Measurements from ENCODE around the gene PDE11A.
"Not testable (repeated sequence)": the region's sequence is repeated elsewhere in the genome, so short reads cannot be mapped to it uniquely, and the experiment has no call there.

PDE11A gene

GRCh38 chr2:178074123-178075005 is 1.8 kb upstream of the PDE11A start:
- DNase-seq = no peak

GRCh38 chr2:178072000-178072382 is 586 bp downstream of the PDE11A start:
- DNase-seq = no peak

- no peak for DNase-seq
Measured at GRCh38 chr2:178070824-178071223, 1.8 kb downstream of the PDE11A start.

GRCh38 chr2:178069551-178069950 is 3.0 kb downstream of the PDE11A start:
- no peak for DNase-seq

- no peak for DNase-seq
Measured at GRCh38 chr2:178068823-178069454, 3.6 kb downstream of the PDE11A start.

- no peak for DNase-seq
Measured at GRCh38 chr2:178066890-178067669, 5.5 kb downstream of the PDE11A start.

GRCh38 chr2:178066324-178066723 is 6.3 kb downstream of the PDE11A start:
- no peak for DNase-seq

- DNase-seq = no peak
Measured at GRCh38 chr2:178059681-178060080, 12.9 kb downstream of the PDE11A start.

- DNase-seq = no peak
Measured at GRCh38 chr2:178059111-178059510, 13.5 kb downstream of the PDE11A start.

GRCh38 chr2:178057179-178057680 is 15.3 kb downstream of the PDE11A start:
- no peak for DNase-seq

- no peak for DNase-seq
Measured at GRCh38 chr2:178056345-178056744, 16.2 kb downstream of the PDE11A start.

GRCh38 chr2:178051257-178051656 is 21.3 kb downstream of the PDE11A start:
- DNase-seq = not testable (repeated sequence)

GRCh38 chr2:178047391-178047790 is 25.2 kb downstream of the PDE11A start:
- DNase-seq = no peak

- no peak for DNase-seq
Measured at GRCh38 chr2:178044836-178045235, 27.7 kb downstream of the PDE11A start.

GRCh38 chr2:178043266-178043665 is 29.3 kb downstream of the PDE11A start:
- DNase-seq = no peak

GRCh38 chr2:178033583-178033982 is 39.0 kb downstream of the PDE11A start:
- DNase-seq = not testable (repeated sequence)

GRCh38 chr2:178029342-178029741 is 43.2 kb downstream of the PDE11A start:
- no peak for DNase-seq

GRCh38 chr2:178025551-178026185 is 46.9 kb downstream of the PDE11A start:
- DNase-seq = no peak

- DNase-seq = no peak
Measured at GRCh38 chr2:178018141-178018540, 54.4 kb downstream of the PDE11A start.

GRCh38 chr2:178016612-178017011 is 56.0 kb downstream of the PDE11A start:
- DNase-seq = no peak

- no peak for DNase-seq
Measured at GRCh38 chr2:178012639-178013038, 59.9 kb downstream of the PDE11A start.

- no peak for DNase-seq
Measured at GRCh38 chr2:178009813-178010212, 62.8 kb downstream of the PDE11A start.

Measured in T-helper 1 cell (primary cell).